Gastroesophageal sphincter (tissue), 3 donors: Measurements from ENCODE around the gene SULT1E1.

Experiments
- EP300 ChIP-seq: sonication (generic); formaldehyde crosslinking; IDR thresholded peaks from one replicate; pipeline ENCODE4 v1.6.1; 2017; ENCODE audit warnings: antibody characterized with exemption, mild to moderate bottlenecking
- POLR2A ChIP-seq, 2 donors: fragments of 450-650 bp; IDR thresholded peaks; one replicate each; pipeline ENCODE4 v1.6.1; 2017; ENCODE audit warnings: antibody characterized with exemption in 2 of 2, mild to moderate bottlenecking in 2 of 2, moderate library complexity in 1 of 2
- POLR2AphosphoS5 ChIP-seq: sonication (generic); formaldehyde crosslinking; IDR thresholded peaks from one replicate; pipeline ENCODE4 v1.6.1; 2017; ENCODE audit warnings: antibody characterized with exemption
- TF ChIP-seq, protein P1 (sequence below), 4 experiments: fragments of 200-600 bp in 2 of 4; fragments of 450-650 bp in 2 of 4; sonication (generic) in 1 of 4; IDR thresholded peaks; one replicate each; pipeline ENCODE4 v1.5.1; 2017 to 2019; ENCODE audit warnings: antibody characterized with exemption in 4 of 4, mild to moderate bottlenecking in 2 of 4, moderate library complexity in 2 of 4

DNA sequence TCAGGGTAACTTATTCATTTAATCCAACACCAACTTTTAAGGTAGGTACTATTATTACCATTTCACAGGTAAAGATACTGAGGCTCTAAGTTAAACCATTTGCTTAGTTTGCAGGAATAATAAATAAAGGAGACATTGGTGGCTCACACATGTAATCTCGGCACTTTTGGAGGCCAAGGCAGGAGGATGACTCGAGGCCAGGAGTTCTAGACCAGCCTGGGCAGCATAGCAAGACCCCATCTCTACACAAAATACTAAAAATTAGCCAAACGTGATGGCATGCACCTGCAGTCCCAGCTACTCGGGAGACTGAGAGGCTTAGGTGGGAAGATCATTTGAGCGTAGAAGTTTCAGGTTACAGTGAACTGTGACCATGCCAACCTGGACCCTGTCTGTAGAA, 37.7 kb downstream of the SULT1E1 start:
- TF ChIP-seq POLR2AphosphoS5 (no peak), POLR2A (IDR thresholded peaks at IDR 0.05) (no peak), EP300 (no peak)
- TF ChIP-seq, protein P1, sequence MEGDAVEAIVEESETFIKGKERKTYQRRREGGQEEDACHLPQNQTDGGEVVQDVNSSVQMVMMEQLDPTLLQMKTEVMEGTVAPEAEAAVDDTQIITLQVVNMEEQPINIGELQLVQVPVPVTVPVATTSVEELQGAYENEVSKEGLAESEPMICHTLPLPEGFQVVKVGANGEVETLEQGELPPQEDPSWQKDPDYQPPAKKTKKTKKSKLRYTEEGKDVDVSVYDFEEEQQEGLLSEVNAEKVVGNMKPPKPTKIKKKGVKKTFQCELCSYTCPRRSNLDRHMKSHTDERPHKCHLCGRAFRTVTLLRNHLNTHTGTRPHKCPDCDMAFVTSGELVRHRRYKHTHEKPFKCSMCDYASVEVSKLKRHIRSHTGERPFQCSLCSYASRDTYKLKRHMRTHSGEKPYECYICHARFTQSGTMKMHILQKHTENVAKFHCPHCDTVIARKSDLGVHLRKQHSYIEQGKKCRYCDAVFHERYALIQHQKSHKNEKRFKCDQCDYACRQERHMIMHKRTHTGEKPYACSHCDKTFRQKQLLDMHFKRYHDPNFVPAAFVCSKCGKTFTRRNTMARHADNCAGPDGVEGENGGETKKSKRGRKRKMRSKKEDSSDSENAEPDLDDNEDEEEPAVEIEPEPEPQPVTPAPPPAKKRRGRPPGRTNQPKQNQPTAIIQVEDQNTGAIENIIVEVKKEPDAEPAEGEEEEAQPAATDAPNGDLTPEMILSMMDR (IDR thresholded peaks at IDR 0.05) = no peak
